HEK293 (cell line): Measurements from ENCODE around the gene TSLP.

Source experiments
- AEBP2 ChIP-seq: fragments of 450-650 bp; formaldehyde crosslinking; IDR thresholded peaks from 2 replicates; pipeline ENCODE4 v1.5.1; 2016; ENCODE audit warnings: missing biosample characterization, missing genetic modification characterization, borderline replicate concordance
- BCL11A ChIP-seq: fragments of 450-650 bp; formaldehyde crosslinking; IDR thresholded peaks from 2 replicates; pipeline ENCODE4 v1.5.1; 2016; ENCODE audit warnings: low read depth, missing biosample characterization, missing genetic modification characterization
- EGR2 ChIP-seq: fragments of 450-650 bp; formaldehyde crosslinking; IDR thresholded peaks from 2 replicates; pipeline ENCODE4 v1.5.1; 2016; ENCODE audit warnings: low read depth, missing biosample characterization, missing genetic modification characterization
- ELK4 ChIP-seq: IDR thresholded peaks from 2 replicates; pipeline ENCODE4 v1.6.1; 2011; ENCODE audit warnings: mild to moderate bottlenecking, low read depth, low read length, borderline replicate concordance
- FEZF1 ChIP-seq: fragments of 450-650 bp; formaldehyde crosslinking; IDR thresholded peaks from 2 replicates; pipeline ENCODE4 v1.5.1; 2016; ENCODE audit warnings: missing biosample characterization, missing genetic modification characterization
- HOXA7 ChIP-seq: sonication (generic); formaldehyde crosslinking; IDR thresholded peaks from 2 replicates; pipeline ENCODE4 v1.8.1; 2022; ENCODE audit warnings: missing genetic modification reagents, borderline replicate concordance
- KLF7 ChIP-seq: fragments of 450-650 bp; formaldehyde crosslinking; IDR thresholded peaks from 2 replicates; pipeline ENCODE4 v1.5.1; 2016; ENCODE audit warnings: missing biosample characterization, missing genetic modification characterization, borderline replicate concordance
- RBAK ChIP-seq: fragments of 450-650 bp; formaldehyde crosslinking; IDR thresholded peaks from 2 replicates; pipeline ENCODE4 v1.5.1; 2016; ENCODE audit warnings: missing biosample characterization, missing genetic modification characterization
- SCRT1 ChIP-seq: fragments of 450-650 bp; formaldehyde crosslinking; IDR thresholded peaks from 2 replicates; pipeline ENCODE4 v1.5.1; 2016; ENCODE audit warnings: missing biosample characterization, missing genetic modification characterization, borderline replicate concordance
- YY1 ChIP-seq: fragments of 450-650 bp; formaldehyde crosslinking; IDR thresholded peaks from 2 replicates; pipeline ENCODE4 v1.5.1; 2018; ENCODE audit warnings: missing biosample characterization, missing genetic modification characterization
- ZBTB1 ChIP-seq: fragments of 450-650 bp; formaldehyde crosslinking; IDR thresholded peaks from 2 replicates; pipeline ENCODE4 v1.5.1; 2016; ENCODE audit warnings: missing biosample characterization, missing genetic modification characterization
- ZBTB10 ChIP-seq: fragments of 450-650 bp; formaldehyde crosslinking; IDR thresholded peaks from 2 replicates; pipeline ENCODE4 v1.5.1; 2016; ENCODE audit warnings: missing biosample characterization, missing genetic modification characterization
- ZBTB26 ChIP-seq: fragments of 450-650 bp; formaldehyde crosslinking; optimal IDR thresholded peaks from 2 replicates; pipeline ENCODE3; 2016; ENCODE audit warnings: missing biosample characterization, mild to moderate bottlenecking, missing genetic modification characterization
- ZBTB48 ChIP-seq: fragments of 450-650 bp; formaldehyde crosslinking; IDR thresholded peaks from 2 replicates; pipeline ENCODE4 v1.5.1; 2016; ENCODE audit warnings: missing biosample characterization, missing genetic modification characterization
- ZNF10 ChIP-seq: fragments of 450-650 bp; formaldehyde crosslinking; IDR thresholded peaks from 2 replicates; pipeline ENCODE4 v1.5.1; 2017; ENCODE audit warnings: missing biosample characterization, missing genetic modification characterization
- ZNF140 ChIP-seq: fragments of 450-650 bp; formaldehyde crosslinking; IDR thresholded peaks from 2 replicates; pipeline ENCODE4 v1.5.1; 2016; ENCODE audit warnings: missing biosample characterization, missing genetic modification characterization
- ZNF16 ChIP-seq: fragments of 450-650 bp; formaldehyde crosslinking; IDR thresholded peaks from 2 replicates; pipeline ENCODE4 v1.5.1; 2016; ENCODE audit warnings: low read depth, missing biosample characterization, missing genetic modification characterization
- ZNF23 ChIP-seq: fragments of 450-650 bp; formaldehyde crosslinking; IDR thresholded peaks from 2 replicates; pipeline ENCODE4 v1.5.1; 2016; ENCODE audit warnings: missing biosample characterization, missing genetic modification characterization, borderline replicate concordance
- ZNF239 ChIP-seq: fragments of 450-650 bp; formaldehyde crosslinking; IDR thresholded peaks from 2 replicates; pipeline ENCODE4 v1.5.1; 2016; ENCODE audit warnings: missing biosample characterization, missing genetic modification characterization
- ZNF341 ChIP-seq: fragments of 450-650 bp; formaldehyde crosslinking; IDR thresholded peaks from 2 replicates; pipeline ENCODE4; 2016; ENCODE audit warnings: low read depth, missing biosample characterization, missing genetic modification characterization
- ZNF350 ChIP-seq: fragments of 450-650 bp; formaldehyde crosslinking; IDR thresholded peaks from 2 replicates; pipeline ENCODE4 v1.5.0; 2017; ENCODE audit warnings: missing biosample characterization, mild to moderate bottlenecking, missing genetic modification characterization
- ZNF433 ChIP-seq: fragments of 450-650 bp; formaldehyde crosslinking; IDR thresholded peaks from 2 replicates; pipeline ENCODE4 v1.5.1; 2016; ENCODE audit warnings: missing biosample characterization, missing genetic modification characterization, low read depth
- ZNF521 ChIP-seq: fragments of 450-650 bp; formaldehyde crosslinking; IDR thresholded peaks from 2 replicates; pipeline ENCODE4 v1.5.1; 2017; ENCODE audit warnings: missing biosample characterization, mild to moderate bottlenecking, missing genetic modification characterization
- ZNF529 ChIP-seq: fragments of 450-650 bp; formaldehyde crosslinking; IDR thresholded peaks from 2 replicates; pipeline ENCODE4 v1.5.1; 2017; ENCODE audit warnings: missing genetic modification characterization, missing biosample characterization; ENCODE audit not compliant: insufficient replicate concordance
- ZNF558 ChIP-seq: fragments of 450-650 bp; formaldehyde crosslinking; IDR thresholded peaks from 2 replicates; pipeline ENCODE4 v1.5.1; 2016; ENCODE audit warnings: missing biosample characterization, missing genetic modification characterization
- ZNF560 ChIP-seq: fragments of 450-650 bp; formaldehyde crosslinking; IDR thresholded peaks from 2 replicates; pipeline ENCODE4 v1.5.1; 2017; ENCODE audit warnings: missing biosample characterization, missing genetic modification characterization, borderline replicate concordance
- ZNF571 ChIP-seq: fragments of 450-650 bp; formaldehyde crosslinking; IDR thresholded peaks from 2 replicates; pipeline ENCODE4 v1.5.0; 2017; ENCODE audit warnings: missing biosample characterization, missing genetic modification characterization
- ZNF707 ChIP-seq: fragments of 450-650 bp; formaldehyde crosslinking; IDR thresholded peaks from 2 replicates; pipeline ENCODE4 v1.5.1; 2016; ENCODE audit warnings: missing biosample characterization, missing genetic modification characterization
- ZNF76 ChIP-seq: fragments of 450-650 bp; formaldehyde crosslinking; IDR thresholded peaks from 2 replicates; pipeline ENCODE4; 2016; ENCODE audit warnings: low read depth, missing biosample characterization, missing genetic modification characterization, borderline replicate concordance
- ZNF776 ChIP-seq: fragments of 450-650 bp; formaldehyde crosslinking; IDR thresholded peaks from 2 replicates; pipeline ENCODE4 v1.5.0; 2017; ENCODE audit warnings: missing biosample characterization, missing genetic modification characterization, borderline replicate concordance
- ZSCAN18 ChIP-seq: fragments of 450-650 bp; formaldehyde crosslinking; IDR thresholded peaks from 2 replicates; pipeline ENCODE4 v1.5.1; 2016; ENCODE audit warnings: missing biosample characterization, missing genetic modification characterization
- ZSCAN23 ChIP-seq: fragments of 450-650 bp; formaldehyde crosslinking; IDR thresholded peaks from 2 replicates; pipeline ENCODE4 v1.5.1; 2016; ENCODE audit warnings: missing biosample characterization, missing genetic modification characterization

Gene TSLP

GRCh38 chr5:111092062-111092853 lies 20.7 kb downstream of the TSLP start, which contains the start of gene WDR36 (continued):
- TF ChIP-seq ZSCAN18 (tag by site-specific recombination) = 0 out of 2 replicates have a peak, but pooled peaks have one; percentile 22
- peak; percentile 85; the same call in 1 of the 2 replicates for TF ChIP-seq ZNF76
- no peak for TF ChIP-seq ZNF521
- peak; percentile 86 for TF ChIP-seq ZNF350 (tag by site-specific recombination)
- peak; percentile 84 for TF ChIP-seq ZNF558
- TF ChIP-seq KLF7 (tag by site-specific recombination) = 0 out of 2 replicates have a peak, but pooled peaks have one; percentile 28
- TF ChIP-seq ELK4 = no peak; the same call in 1 of the 2 replicates
- no peak for TF ChIP-seq ZNF529
- TF ChIP-seq ZNF239 = 0 out of 2 replicates have a peak, but pooled peaks have one; percentile 24
- TF ChIP-seq ZSCAN23 (tag by site-specific recombination) = peak; percentile 87
- peak; percentile 50 for TF ChIP-seq ZBTB10 (tag by site-specific recombination)
- TF ChIP-seq YY1 (tag by site-specific recombination) = peak; percentile 84
- no peak for TF ChIP-seq ZNF571 (tag by site-specific recombination)
- TF ChIP-seq RBAK (tag by site-specific recombination) = no peak; the same call in 1 of the 2 replicates
- TF ChIP-seq ZNF10 = no peak
- TF ChIP-seq SCRT1 = 0 out of 2 replicates have a peak, but pooled peaks have one; percentile 68
- TF ChIP-seq ZNF341 (tag by site-specific recombination) = 0 out of 2 replicates have a peak, but pooled peaks have one; percentile 14
- no peak for TF ChIP-seq ZNF776 (tag by site-specific recombination)
- no peak for TF ChIP-seq HOXA7
- TF ChIP-seq ZNF433 = no peak
- no peak for TF ChIP-seq ZNF23 (tag by site-specific recombination)
- no peak for TF ChIP-seq BCL11A (tag by site-specific recombination)
- TF ChIP-seq ZNF560 (tag by site-specific recombination) = no peak
- 0 out of 2 replicates have a peak, but pooled peaks have one; percentile 12 for TF ChIP-seq ZNF16 (tag by site-specific recombination)
- TF ChIP-seq ZNF140 (tag by site-specific recombination) = no peak
- no peak; the same call in 1 of the 2 replicates for TF ChIP-seq ZNF707 (tag by site-specific recombination)
- TF ChIP-seq ZBTB1 = peak; percentile 63; the same call in 1 of the 2 replicates
- TF ChIP-seq EGR2 (tag by site-specific recombination) = no peak
- no peak for TF ChIP-seq FEZF1 (tag by site-specific recombination)
- TF ChIP-seq AEBP2 (tag by site-specific recombination) = peak; percentile 45; the same call in 1 of the 2 replicates
- TF ChIP-seq ZBTB26 = peak; percentile 47
- peak; percentile 54; the same call in 1 of the 2 replicates for TF ChIP-seq ZBTB48
